ENCODE measurements around the gene M1AP. TPM values are rescaled to one million over a fixed set of nuclear protein-coding genes. Genes with fewer than 3 reads are reported as not detected.
"Not testable (repeated sequence)": the region's sequence is repeated elsewhere in the genome, so short reads cannot be mapped to it uniquely, and the experiment has no call there.

M1AP gene
- total RNA-seq, 2 experiments from 2014 or later = 0.23 TPM; not detected in 1

GRCh38 chr2:74671479-74671878 lies 23.3 kb upstream of the M1AP start:
- Mint-ChIP-seq H3K9me3 (no peaks in the 10 kb centered on the region), H3K36me3 (peaks cover 4% of the 10 kb centered on the region)

GRCh38 chr2:74670263-74670662 lies 22.1 kb upstream of the M1AP start:
- H3K4me1 Mint-ChIP-seq = no peaks in the 10 kb centered on the region
- no peak overlapping the region for H3K4me3 Mint-ChIP-seq
- H3K9me3 Mint-ChIP-seq = no peaks in the 10 kb centered on the region
- peaks cover 3% of the 10 kb centered on the region for H3K36me3 Mint-ChIP-seq
- no peak overlapping the region for H3K27ac Mint-ChIP-seq
- no peaks in the 10 kb centered on the region for H3K27me3 Mint-ChIP-seq
- no peak for DNase-seq

More at GRCh38 chr2:74671479-74671878, 23.3 kb upstream of the M1AP start:
- no peak for DNase-seq
- Mint-ChIP-seq H3K4me1 (no peaks in the 10 kb centered on the region), H3K4me3 (no peak overlapping the region), H3K27me3 (no peaks in the 10 kb centered on the region), H3K27ac (no peak overlapping the region)

DNA sequence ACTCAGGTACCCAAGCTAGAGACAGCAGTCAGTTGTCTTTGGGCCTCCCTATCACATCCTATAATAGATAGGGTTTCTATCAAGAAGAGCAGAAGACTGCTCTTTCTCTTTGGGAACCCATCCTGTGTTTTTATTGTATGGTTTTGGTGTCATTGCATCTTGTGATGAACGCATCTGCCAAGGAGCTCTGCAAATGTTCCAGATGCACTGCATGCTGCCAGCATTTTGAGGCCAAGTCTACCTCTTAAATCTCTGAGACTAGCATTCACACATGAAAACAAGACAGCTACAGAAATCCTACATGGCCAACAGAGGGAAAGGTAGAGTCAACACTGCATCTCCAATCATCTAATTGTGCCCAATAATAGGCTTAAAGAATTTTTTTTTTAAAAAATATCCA lies 20.0 kb upstream of the M1AP start:
- no peak overlapping the region for H3K27ac Mint-ChIP-seq
- no peak overlapping the region for H3K4me3 Mint-ChIP-seq
- H3K27me3 Mint-ChIP-seq = no peaks in the 10 kb centered on the region
- DNase-seq = no peak
- H3K4me1 Mint-ChIP-seq = no peaks in the 10 kb centered on the region
- no peaks in the 10 kb centered on the region for H3K9me3 Mint-ChIP-seq
- H3K36me3 Mint-ChIP-seq = peaks cover 3% of the 10 kb centered on the region

DNA sequence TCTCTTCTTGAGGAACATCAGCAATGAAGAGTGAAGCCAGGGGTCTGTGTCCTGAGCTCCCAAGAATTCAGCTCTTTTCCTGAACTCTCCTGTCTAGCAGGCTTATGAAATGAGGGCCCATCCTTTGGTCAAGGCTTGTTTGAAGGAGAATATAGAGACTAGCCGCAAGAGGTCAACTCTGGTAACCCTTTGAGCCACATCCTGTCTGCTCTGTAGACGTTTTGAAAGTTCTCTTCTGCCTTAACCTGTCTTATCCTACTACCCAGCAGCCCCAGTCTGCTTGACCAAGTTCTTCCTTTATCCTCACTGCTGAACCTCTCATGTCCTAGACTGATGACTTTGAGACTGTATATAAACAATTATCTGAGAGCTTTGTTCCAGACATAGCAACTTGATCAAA lies 11.3 kb upstream of the M1AP start:
- H3K4me3 Mint-ChIP-seq = no peak overlapping the region
- H3K9me3 Mint-ChIP-seq = no peaks in the 10 kb centered on the region
- H3K27ac Mint-ChIP-seq = no peak overlapping the region
- H3K27me3 Mint-ChIP-seq = no peaks in the 10 kb centered on the region
- DNase-seq = no peak
- H3K4me1 Mint-ChIP-seq = peaks cover 5% of the 10 kb centered on the region
- no peaks in the 10 kb centered on the region for H3K36me3 Mint-ChIP-seq

- H3K27ac Mint-ChIP-seq = no peak overlapping the region
These were observed 10.4 kb upstream of the M1AP start for GRCh38 chr2:74658516-74658915.

GRCh38 chr2:74655579-74655978 lies 7.4 kb upstream of the M1AP start:
- H3K27ac Mint-ChIP-seq = no peak overlapping the region
- H3K9me3 Mint-ChIP-seq = no peaks in the 10 kb centered on the region
- H3K4me3 Mint-ChIP-seq = no peak overlapping the region
- peaks cover 6% of the 10 kb centered on the region for H3K27me3 Mint-ChIP-seq
- peaks cover 10% of the 10 kb centered on the region for H3K4me1 Mint-ChIP-seq
- no peak for DNase-seq
- H3K36me3 Mint-ChIP-seq = no peaks in the 10 kb centered on the region

More at GRCh38 chr2:74658516-74658915, 10.4 kb upstream of the M1AP start:
- H3K36me3 Mint-ChIP-seq = no peaks in the 10 kb centered on the region
- no peak for DNase-seq
- peaks cover 9% of the 10 kb centered on the region for H3K4me1 Mint-ChIP-seq
- H3K4me3 Mint-ChIP-seq = no peak overlapping the region
- no peaks in the 10 kb centered on the region for H3K27me3 Mint-ChIP-seq
- no peaks in the 10 kb centered on the region for H3K9me3 Mint-ChIP-seq

GRCh38 chr2:74653985-74654882 lies 6.1 kb upstream of the M1AP start, which contains the start of gene SEMA4F:
Gene SEMA4F (plus strand): TSS chr2:74654247. CDS start chr2:74654377, 130 bp downstream.
- H3K27me3 Mint-ChIP-seq = peaks cover 18% of the 10 kb centered on the region
- H3K36me3 Mint-ChIP-seq = no peaks in the 10 kb centered on the region
- peak within 1 kb of the TSS; percentile 74 for H3K4me3 Mint-ChIP-seq
- peak; percentile 94 for DNase-seq
- no peaks in the 10 kb centered on the region for H3K9me3 Mint-ChIP-seq
- H3K4me1 Mint-ChIP-seq = peaks cover 10% of the 10 kb centered on the region
- no peak within 1 kb of the TSS for H3K27ac Mint-ChIP-seq

- Mint-ChIP-seq H3K4me3 (peak overlapping the region; percentile 74), H3K9me3 (no peaks in the 10 kb centered on the region), H3K27ac (no peak overlapping the region), H3K36me3 (no peaks in the 10 kb centered on the region), H3K27me3 (peaks cover 24% of the 10 kb centered on the region), H3K4me1 (peaks cover 10% of the 10 kb centered on the region)
- DNase-seq = no peak
These were observed 5.5 kb upstream of the M1AP start for GRCh38 chr2:74653589-74653984.

GRCh38 chr2:74646834-74647482 lies 1.2 kb downstream of the M1AP start:
- no peak overlapping the region for H3K4me3 Mint-ChIP-seq
- no peak for DNase-seq
- no peak overlapping the region for H3K27ac Mint-ChIP-seq
- peaks cover 3% of the 10 kb centered on the region for H3K4me1 Mint-ChIP-seq
- H3K27me3 Mint-ChIP-seq = peaks cover 47% of the 10 kb centered on the region
- H3K36me3 Mint-ChIP-seq = no peaks in the 10 kb centered on the region
- no peaks in the 10 kb centered on the region for H3K9me3 Mint-ChIP-seq

- Mint-ChIP-seq H3K9me3 (no peaks in the 10 kb centered on the region), H3K27ac (no peak overlapping the region), H3K4me3 (no peak overlapping the region), H3K4me1 (peaks cover 3% of the 10 kb centered on the region), H3K36me3 (no peaks in the 10 kb centered on the region), H3K27me3 (peaks cover 51% of the 10 kb centered on the region)
- DNase-seq = no peak
These were observed 1.9 kb downstream of the M1AP start for GRCh38 chr2:74646201-74646600.

- no peaks in the 10 kb centered on the region for H3K36me3 Mint-ChIP-seq
- H3K9me3 Mint-ChIP-seq = no peaks in the 10 kb centered on the region
- H3K4me3 Mint-ChIP-seq = no peak overlapping the region
- H3K27ac Mint-ChIP-seq = no peak overlapping the region
- H3K4me1 Mint-ChIP-seq = peaks cover 3% of the 10 kb centered on the region
- DNase-seq = no peak
- peaks cover 57% of the 10 kb centered on the region for H3K27me3 Mint-ChIP-seq
These were observed 2.8 kb downstream of the M1AP start for GRCh38 chr2:74645344-74645743.

DNA sequence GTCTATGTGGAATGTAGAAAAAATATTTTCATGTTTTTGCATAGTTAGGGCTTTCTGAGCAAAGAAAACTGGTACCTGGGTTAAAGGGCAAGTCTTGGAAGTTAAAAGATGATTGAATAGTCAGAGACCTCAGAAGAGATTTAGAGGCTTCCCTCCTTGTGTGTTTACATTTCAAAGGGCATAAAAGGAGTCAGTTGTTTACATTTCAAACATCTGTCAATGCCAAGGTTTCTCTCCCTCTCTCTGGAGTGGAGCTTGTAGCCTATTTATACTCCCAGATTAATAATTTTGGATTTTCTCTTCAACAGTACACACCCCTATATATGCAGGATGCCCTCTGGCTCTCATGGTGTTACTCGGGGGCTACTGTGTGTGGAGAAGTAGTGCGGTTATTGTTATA lies 8.6 kb downstream of the M1AP start:
- Mint-ChIP-seq H3K27me3 (peaks cover 24% of the 10 kb centered on the region), H3K4me3 (no peak overlapping the region), H3K27ac (no peak overlapping the region), H3K9me3 (no peaks in the 10 kb centered on the region), H3K4me1 (no peaks in the 10 kb centered on the region), H3K36me3 (no peaks in the 10 kb centered on the region)
- DNase-seq = no peak

DNA sequence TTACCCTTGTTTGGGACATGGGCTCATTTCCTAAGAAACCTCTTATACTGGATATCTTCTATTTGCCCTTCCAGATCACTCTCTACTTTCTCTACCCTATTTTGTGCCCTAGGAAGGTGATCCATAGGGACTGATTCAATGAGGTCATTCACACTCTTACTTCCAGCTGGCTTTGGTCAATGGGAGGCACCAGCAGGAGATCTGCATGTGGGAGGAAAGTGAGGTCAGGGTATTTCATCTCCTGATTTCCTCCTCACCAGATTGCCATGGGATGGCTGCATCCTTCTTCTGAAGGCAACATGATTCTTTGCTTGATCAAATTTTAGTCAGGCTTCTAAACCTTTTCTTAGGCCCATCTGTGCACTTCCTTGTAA lies 15.2 kb downstream of the M1AP start:
- Mint-ChIP-seq H3K27me3 (no peaks in the 10 kb centered on the region), H3K4me1 (no peaks in the 10 kb centered on the region), H3K4me3 (no peak overlapping the region), H3K36me3 (no peaks in the 10 kb centered on the region), H3K9me3 (no peaks in the 10 kb centered on the region), H3K27ac (no peak overlapping the region)
- no peak for DNase-seq

DNA sequence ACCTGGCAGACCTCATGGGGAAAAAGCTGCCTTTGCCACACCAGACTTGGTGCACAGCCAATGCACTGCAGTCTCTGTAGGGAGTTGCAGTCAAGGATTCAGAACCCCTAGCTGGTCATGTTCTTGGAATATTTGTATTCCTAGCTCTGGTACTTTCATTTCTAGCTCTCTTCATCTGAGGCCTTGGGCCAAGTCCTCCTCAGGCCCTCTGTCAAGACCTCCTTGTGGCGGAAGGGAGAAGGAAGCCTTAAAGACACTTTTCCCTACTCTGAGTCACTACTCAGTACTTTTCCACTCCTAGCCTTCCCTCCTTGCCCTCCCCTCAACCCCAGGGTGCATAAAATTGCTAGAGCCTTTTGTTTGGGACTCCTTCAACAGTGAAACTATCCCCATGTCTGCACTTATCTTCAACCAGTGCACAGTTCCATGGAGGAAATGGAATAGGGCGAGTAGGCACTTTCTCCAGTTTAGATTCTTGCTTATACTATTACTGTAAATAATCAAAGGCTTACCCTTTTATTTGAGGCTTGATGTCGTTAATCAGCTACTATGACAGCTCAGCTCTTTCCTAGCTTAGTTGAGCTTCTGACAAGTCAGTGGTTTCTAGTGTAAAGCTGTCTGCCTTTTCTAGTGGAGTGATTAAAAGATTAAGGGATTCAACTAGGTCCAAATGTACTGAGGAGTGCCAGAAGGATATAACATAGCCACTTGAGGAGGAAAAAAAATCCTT lies 15.8 kb downstream of the M1AP start:
- no peaks in the 10 kb centered on the region for H3K27me3 Mint-ChIP-seq
- no peak for DNase-seq
- no peaks in the 10 kb centered on the region for H3K36me3 Mint-ChIP-seq
- no peak overlapping the region for H3K4me3 Mint-ChIP-seq
- H3K4me1 Mint-ChIP-seq = no peaks in the 10 kb centered on the region
- no peak overlapping the region for H3K27ac Mint-ChIP-seq
- H3K9me3 Mint-ChIP-seq = no peaks in the 10 kb centered on the region

DNA sequence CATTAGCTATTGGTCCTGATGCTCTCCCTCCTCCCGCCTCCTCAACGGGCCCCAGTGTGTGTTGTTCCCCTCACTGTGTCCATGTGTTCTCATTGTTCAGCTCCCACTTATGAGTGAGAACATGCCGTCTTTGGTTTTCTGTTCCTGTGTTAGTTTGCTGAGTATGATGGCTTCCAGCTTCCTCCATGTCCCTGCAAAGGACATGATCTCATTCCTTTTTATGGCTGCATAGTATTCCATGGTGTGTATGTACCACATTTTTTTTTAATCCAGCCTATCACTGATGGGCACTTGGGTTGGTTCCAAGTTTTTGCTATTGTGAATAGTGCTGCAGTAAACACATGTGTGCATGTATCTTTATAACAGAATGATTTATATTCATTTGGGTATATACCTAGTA lies 17.7 kb downstream of the M1AP start:
- not testable (repeated sequence) for H3K27me3 Mint-ChIP-seq, DNase-seq

More for the DNA sequence above, 17.7 kb downstream of the M1AP start:
- H3K4me3 Mint-ChIP-seq, H3K27ac Mint-ChIP-seq, H3K9me3 Mint-ChIP-seq, H3K4me1 Mint-ChIP-seq, H3K36me3 Mint-ChIP-seq: not testable (repeated sequence)

All from activated naive CD8-positive, alpha-beta T cell treated with anti-CD3 and anti-CD28 coated beads for 36 hours (primary cell).